Activated T-cell treated with anti-CD3 and anti-CD28 coated beads for 24 hours (primary cell): ENCODE data around the gene COG3.
A peak's percentile ranks its signal among the peaks of the same experiment; 100 is the strongest.

ENCODE experiments used
- DNase-seq: peaks from one replicate; pipeline ENCODE4 v3.0.0-alpha.2; 2020; ENCODE audit warnings: low read depth

COG3 gene

GRCh38 chr13:45503658-45504057, 38.9 kb downstream of the COG3 start:
- no peak for DNase-seq

GRCh38 chr13:45506811-45507210, 42.1 kb downstream of the COG3 start:
- no peak for DNase-seq

DNA sequence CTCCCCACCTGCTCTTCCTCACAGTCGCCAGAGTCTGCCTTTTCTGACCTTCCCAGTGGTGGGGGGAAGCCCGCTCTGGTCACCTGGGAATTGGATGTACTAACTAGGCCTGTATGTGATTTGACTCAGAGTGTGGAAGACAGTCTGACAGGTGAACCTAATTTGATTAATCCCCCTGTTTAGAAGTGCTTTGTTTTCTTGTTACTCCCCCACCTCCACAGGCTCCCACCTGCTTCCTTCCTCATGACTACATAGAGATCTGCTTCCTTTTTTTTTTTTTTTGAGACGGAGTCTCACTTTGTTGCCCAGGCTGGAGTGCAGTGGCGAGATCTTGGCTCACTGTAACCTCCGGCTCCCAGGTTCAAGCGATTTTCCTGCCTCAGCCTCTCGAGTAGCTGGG, 44.0 kb downstream of the COG3 start:
- DNase-seq: no peak

DNA sequence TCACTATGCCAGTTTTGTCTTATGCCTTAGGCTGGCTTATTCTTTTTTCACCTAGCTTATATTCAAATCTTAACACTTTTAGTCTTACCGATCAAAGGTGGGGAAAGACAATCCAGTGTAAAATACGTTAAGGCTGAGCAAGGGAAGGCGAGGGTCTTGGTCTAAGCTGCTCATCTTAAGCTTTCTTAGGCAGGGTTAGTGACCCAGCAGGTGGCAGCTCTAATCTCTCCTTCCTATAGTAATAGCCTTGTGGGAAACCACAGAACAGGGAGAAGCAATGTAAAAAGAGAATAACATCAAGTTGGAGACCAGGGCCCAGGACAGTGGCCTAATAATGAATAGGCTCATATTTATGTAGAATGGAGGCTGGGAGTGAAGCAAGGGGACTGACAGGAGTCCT, 45.9 kb downstream of the COG3 start:
- no peak for DNase-seq

- DNase-seq: peak; percentile 12
These were observed 46.8 kb downstream of the COG3 start for GRCh38 chr13:45511310-45512097.

GRCh38 chr13:45512098-45512496, 47.4 kb downstream of the COG3 start:
- DNase-seq: no peak

- DNase-seq: no peak
These were observed 52.0 kb downstream of the COG3 start for GRCh38 chr13:45516757-45517156.

GRCh38 chr13:45518525-45519245, 53.9 kb downstream of the COG3 start:
- no peak for DNase-seq

DNA sequence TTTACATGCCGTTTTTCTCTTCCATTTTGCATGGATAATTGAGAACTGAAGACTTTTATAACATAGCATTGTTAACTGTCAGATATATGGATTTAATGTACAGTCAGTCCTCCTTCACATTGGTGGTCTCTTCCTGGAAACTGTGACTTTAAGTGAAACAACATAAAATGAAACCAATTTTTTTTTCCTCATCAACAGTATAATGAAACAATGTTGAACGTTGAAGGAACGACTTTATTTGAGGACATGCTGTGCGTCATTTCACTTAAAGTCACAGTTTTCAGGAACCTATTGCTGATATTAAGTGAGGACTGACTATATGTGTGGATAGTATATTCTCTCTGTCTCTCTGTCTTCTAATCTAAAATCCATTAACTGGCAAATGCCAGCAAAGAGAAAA, 54.8 kb downstream of the COG3 start:
- DNase-seq: no peak

GRCh38 chr13:45521297-45521696, 56.6 kb downstream of the COG3 start:
- no peak for DNase-seq

- no peak for DNase-seq
These were observed 57.8 kb downstream of the COG3 start for GRCh38 chr13:45522571-45522970.

DNA sequence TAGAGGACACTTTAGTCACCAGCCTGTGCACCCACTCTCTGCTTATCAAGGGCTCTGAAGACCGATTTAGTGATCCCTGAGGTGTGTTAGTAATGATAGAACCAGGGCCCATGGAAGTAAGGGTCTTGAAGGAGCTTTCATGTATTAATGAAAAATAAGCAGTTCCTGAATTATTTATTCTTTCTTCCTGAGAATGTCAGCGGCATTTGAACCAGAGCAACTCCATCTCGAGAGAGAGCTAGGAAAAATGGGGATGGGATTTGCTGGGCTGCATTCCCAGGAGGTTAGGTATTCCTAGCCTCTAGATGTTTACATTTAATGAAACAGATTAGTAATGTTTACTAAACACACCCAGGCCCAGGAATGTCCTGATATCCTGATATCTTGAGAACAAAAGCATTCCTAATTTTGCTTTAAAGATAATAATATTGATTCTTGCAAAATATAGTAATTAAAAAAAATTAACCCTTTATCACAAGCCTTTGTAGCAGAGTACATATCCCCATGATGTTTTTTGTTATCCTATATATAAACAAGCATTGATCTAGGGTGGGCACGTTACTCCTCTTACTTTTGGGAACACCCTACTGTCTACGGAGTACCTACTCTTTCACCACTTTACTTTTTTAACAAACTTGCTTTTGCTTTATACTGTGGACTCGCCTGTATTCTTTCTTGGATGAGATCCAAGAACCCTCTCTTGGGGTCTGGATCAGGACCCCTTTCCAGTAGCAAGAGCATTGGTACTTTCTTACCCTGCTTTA, 63.1 kb downstream of the COG3 start:
- DNase-seq: no peak

- no peak for DNase-seq
These were observed 65.0 kb downstream of the COG3 start for GRCh38 chr13:45529758-45530157.

DNA sequence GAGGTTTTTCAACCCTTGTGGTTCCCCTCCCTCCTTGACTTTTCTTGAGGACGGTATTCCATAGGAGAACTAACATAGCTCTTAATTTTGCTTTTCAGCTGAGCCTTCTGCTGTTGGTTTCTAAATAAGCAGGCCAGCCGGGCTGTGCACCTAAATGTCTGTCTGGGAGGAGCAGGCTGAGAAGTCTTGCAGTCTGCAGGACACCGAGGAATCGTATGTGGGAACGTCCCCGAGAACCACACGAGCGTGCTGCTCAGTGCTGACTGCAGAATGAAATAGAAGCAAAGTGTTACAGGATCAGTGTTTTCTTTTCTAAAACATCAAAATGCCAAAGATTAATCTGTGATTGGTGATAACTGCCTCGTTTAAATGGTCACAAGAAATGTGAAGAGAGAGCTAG, 69.9 kb downstream of the COG3 start:
- DNase-seq: no peak

GRCh38 chr13:45536224-45536623, 71.5 kb downstream of the COG3 start:
- no peak for DNase-seq

DNA sequence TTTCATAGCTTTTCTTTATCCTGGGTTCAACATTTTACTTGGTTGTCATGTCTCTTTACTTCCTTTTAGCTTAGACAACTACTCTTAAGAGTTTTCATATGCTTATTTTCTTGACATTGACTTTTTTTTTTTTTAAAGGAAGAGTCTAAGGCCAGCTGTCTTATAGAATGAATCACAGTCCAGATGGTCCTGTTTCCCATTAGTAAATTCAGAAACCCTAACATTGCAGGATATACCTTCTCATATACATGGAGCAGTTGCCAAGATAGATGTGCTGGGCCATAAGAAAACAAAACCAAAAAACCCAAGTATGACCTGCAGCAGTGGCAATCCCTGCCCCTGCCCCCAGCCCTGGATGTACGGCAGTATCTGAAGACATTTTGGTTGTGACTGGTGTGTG, 72.8 kb downstream of the COG3 start:
- no peak for DNase-seq

GRCh38 chr13:45538382-45538781, 73.6 kb downstream of the COG3 start:
- DNase-seq: no peak

DNA sequence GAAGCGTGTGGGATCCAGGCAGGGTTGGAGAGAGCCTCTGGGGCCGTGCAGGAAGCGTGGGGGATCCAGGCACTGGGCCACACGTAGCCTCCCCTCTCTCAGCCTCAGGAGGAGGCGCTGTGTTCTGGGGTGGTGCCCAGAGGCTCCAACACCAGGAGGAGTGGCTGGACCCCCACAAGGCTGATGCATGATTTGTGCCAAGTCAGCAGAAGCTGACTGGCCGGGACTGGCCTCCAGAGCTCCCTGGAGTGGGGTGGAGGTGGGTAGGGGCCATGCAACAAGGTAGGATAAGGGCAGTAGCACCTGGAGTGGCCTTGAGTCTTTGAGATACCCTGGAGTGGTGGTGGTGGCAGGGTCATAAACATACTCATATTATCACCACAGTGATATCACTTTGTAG, 75.5 kb downstream of the COG3 start:
- DNase-seq: no peak

- DNase-seq: no peak
These were observed 76.1 kb downstream of the COG3 start for GRCh38 chr13:45540864-45541263.

DNA sequence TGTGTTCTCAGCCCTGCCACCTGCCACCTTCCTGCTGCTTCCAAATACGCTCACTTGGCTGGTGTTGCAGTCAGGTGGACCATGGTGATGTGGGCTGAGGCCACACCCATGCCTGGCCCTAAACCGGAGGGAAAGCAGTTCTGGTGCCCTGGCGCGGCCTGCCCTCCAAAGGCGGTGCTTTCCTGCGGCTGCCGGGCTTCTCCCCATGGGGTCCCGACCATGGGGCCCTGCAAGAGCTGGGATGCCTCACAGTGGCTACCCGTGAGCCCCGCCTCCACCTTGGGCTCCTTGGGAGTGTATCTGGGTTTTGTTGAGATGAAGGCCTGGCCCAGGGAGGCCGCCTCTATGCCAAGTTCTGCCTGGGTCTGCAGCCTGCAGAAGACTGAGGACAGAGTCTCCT, 77.1 kb downstream of the COG3 start:
- DNase-seq: no peak

DNA sequence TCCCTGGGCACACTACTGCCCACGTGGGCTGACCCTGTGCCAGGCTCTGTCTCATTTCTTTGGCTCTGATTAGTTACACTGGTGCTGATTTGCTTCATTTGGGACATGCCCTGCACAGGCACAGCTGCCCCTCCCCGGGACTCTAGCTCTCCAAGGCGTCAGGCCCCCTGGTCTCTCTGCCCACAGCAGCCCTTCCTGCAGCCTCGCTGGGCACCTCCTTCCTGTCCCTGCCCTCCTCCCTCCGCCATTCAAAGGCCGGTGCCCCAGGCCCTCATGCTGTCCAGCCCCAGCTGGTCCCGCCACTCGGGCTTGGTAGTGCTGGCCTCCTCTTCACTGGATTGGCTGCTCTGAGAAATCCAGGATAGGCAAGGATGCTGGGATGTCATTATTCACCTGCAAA, 77.7 kb downstream of the COG3 start:
- no peak for DNase-seq

DNA sequence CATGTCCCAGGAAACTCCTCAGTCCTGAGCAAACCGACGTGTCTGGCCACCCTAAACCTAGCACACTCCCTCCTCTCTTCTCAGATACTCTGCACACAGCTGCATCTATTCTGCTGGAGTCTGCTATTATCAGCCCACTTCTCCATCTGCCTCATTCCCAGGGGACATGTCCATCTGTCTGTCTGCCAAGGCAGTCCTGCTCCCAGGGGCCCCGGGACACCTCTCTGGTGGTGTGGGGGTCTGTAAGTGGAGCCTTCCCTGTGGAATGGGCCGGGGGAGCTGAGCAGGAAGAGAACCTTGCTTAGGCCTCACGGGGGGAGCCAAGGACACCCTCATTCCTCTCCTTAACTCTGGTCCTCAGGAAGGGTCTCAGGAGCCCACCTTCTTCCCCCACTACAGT, 78.1 kb downstream of the COG3 start:
- DNase-seq: no peak

DNA sequence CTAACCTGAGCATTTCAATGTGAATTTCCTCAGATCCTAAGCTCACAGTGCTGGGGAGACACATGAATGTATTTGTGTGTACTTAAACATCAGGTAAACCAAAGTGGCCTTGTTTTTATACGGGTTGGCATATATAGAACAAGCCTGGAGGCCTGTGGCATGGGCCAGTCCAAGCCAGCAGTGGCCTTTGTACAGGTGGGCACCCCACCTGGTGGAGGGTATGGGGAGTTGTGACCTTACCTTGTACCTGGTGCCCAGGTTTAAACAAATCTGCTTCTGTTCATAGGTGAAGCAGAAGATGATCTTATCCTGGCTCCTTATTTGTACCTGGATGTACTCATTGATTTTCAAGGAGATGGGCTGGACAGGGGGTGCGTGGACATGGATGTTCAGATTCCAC, 79.8 kb downstream of the COG3 start:
- no peak for DNase-seq
